ENCODE data around the gene ADGRG3.
A peak's percentile ranks its signal among the peaks of the same experiment; 100 is the strongest.
"Not testable (repeated sequence)": the region's sequence is repeated elsewhere in the genome, so short reads cannot be mapped to it uniquely, and the experiment has no call there.

The ADGRG3 gene

GRCh38 chr16:57708168-57708567 lies 40.1 kb downstream of the ADGRG3 start:
- H3K27ac ChIP-seq = no peak overlapping the region
- TF ChIP-seq CTCF (IDR thresholded peaks at IDR 0.05) = no peak
- no peak for TF ChIP-seq ZFX (IDR thresholded peaks at IDR 0.05; ENCODE audit: borderline replicate concordance)

- TF ChIP-seq CTCF (IDR thresholded peaks at IDR 0.05) = no peak
- no peak for TF ChIP-seq ZFX (IDR thresholded peaks at IDR 0.05; ENCODE audit: borderline replicate concordance)
- no peak overlapping the region for H3K27ac ChIP-seq
Observed at GRCh38 chr16:57709663-57710062, 41.6 kb downstream of the ADGRG3 start.

- no peak for TF ChIP-seq ZFX (IDR thresholded peaks at IDR 0.05; ENCODE audit: borderline replicate concordance)
- TF ChIP-seq CTCF (IDR thresholded peaks at IDR 0.05) = no peak
- no peak overlapping the region for H3K27ac ChIP-seq
Observed at GRCh38 chr16:57711346-57711745, 43.2 kb downstream of the ADGRG3 start.

- TF ChIP-seq CTCF (IDR thresholded peaks at IDR 0.05) (no peak), ZFX (IDR thresholded peaks at IDR 0.05; ENCODE audit: borderline replicate concordance) (no peak)
- H3K27ac ChIP-seq = no peak overlapping the region
Observed at GRCh38 chr16:57711993-57712392, 43.9 kb downstream of the ADGRG3 start.

- H3K27ac ChIP-seq = not testable (repeated sequence)
Observed at GRCh38 chr16:57712569-57712968, 44.5 kb downstream of the ADGRG3 start.

GRCh38 chr16:57713596-57713995 lies 45.5 kb downstream of the ADGRG3 start:
- TF ChIP-seq ZFX (IDR thresholded peaks at IDR 0.05; ENCODE audit: borderline replicate concordance) (no peak), CTCF (IDR thresholded peaks at IDR 0.05) (no peak)
- H3K27ac ChIP-seq = no peak overlapping the region

- no peak for TF ChIP-seq CTCF (IDR thresholded peaks at IDR 0.05)
- no peak for TF ChIP-seq ZFX (IDR thresholded peaks at IDR 0.05; ENCODE audit: borderline replicate concordance)
Observed at GRCh38 chr16:57714047-57714446, 45.9 kb downstream of the ADGRG3 start.

GRCh38 chr16:57720142-57720575 lies 52.1 kb downstream of the ADGRG3 start:
- peak; percentile 71 for TF ChIP-seq CTCF (IDR thresholded peaks at IDR 0.05)
- no peak for TF ChIP-seq ZFX (IDR thresholded peaks at IDR 0.05; ENCODE audit: borderline replicate concordance)
- H3K27ac ChIP-seq = no peak overlapping the region

More at GRCh38 chr16:57714047-57714446, 45.9 kb downstream of the ADGRG3 start:
- no peak overlapping the region for H3K27ac ChIP-seq
